HG03460 (cell line): Measurements from ENCODE around the gene PJA1.

ENCODE experiments used
- ATAC-seq: cut with Tn5 transposase; IDR thresholded peaks from one replicate; pipeline ENCODE4 v1.9.1; 2021; ENCODE audit not compliant: unreplicated experiment

PJA1 gene

GRCh38 chrX:69165087-69165651 is at the start of gene PJA1:
TSS of gene PJA1 (minus strand) at chrX:69165453. CDS start at chrX:69163073, 2,380 bp downstream.
- ATAC-seq, result peak; percentile 92

- ATAC-seq, result no peak
These were observed 49.2 kb upstream of the PJA1 start for GRCh38 chrX:69214463-69214862.

GRCh38 chrX:69211701-69212100 is 46.4 kb upstream of the PJA1 start:
- no peak for ATAC-seq

- no peak for ATAC-seq
These were observed 45.3 kb upstream of the PJA1 start for GRCh38 chrX:69210581-69210980.

- ATAC-seq, result no peak
These were observed 42.0 kb upstream of the PJA1 start for GRCh38 chrX:69207216-69207615.

GRCh38 chrX:69203638-69204037 is 38.4 kb upstream of the PJA1 start:
- no peak for ATAC-seq

GRCh38 chrX:69197690-69198089 is 32.4 kb upstream of the PJA1 start:
- ATAC-seq, result no peak

- no peak for ATAC-seq
These were observed 31.4 kb upstream of the PJA1 start for GRCh38 chrX:69196666-69197065.

GRCh38 chrX:69195810-69196209 is 30.6 kb upstream of the PJA1 start:
- ATAC-seq, result no peak

GRCh38 chrX:69195192-69195591 is 29.9 kb upstream of the PJA1 start:
- no peak for ATAC-seq

- ATAC-seq, result no peak
These were observed 27.4 kb upstream of the PJA1 start for GRCh38 chrX:69192603-69193002.

GRCh38 chrX:69189576-69190371 is 24.5 kb upstream of the PJA1 start:
- ATAC-seq, result no peak

- ATAC-seq, result no peak
These were observed 21.4 kb upstream of the PJA1 start for GRCh38 chrX:69186651-69187050.

GRCh38 chrX:69185886-69186285 is 20.6 kb upstream of the PJA1 start:
- ATAC-seq, result no peak

GRCh38 chrX:69185141-69185540 is 19.9 kb upstream of the PJA1 start:
- ATAC-seq, result no peak

- no peak for ATAC-seq
These were observed 17.6 kb upstream of the PJA1 start for GRCh38 chrX:69182818-69183380.

GRCh38 chrX:69179380-69179911 is 14.2 kb upstream of the PJA1 start:
- no peak for ATAC-seq

GRCh38 chrX:69178592-69178991 is 13.3 kb upstream of the PJA1 start:
- ATAC-seq, result no peak

- no peak for ATAC-seq
These were observed 12.4 kb upstream of the PJA1 start for GRCh38 chrX:69177511-69178162.

- no peak for ATAC-seq
These were observed 10.8 kb upstream of the PJA1 start for GRCh38 chrX:69176053-69176452.

GRCh38 chrX:69173906-69174305 is 8.7 kb upstream of the PJA1 start:
- ATAC-seq, result no peak

GRCh38 chrX:69172937-69173336 is 7.7 kb upstream of the PJA1 start:
- no peak for ATAC-seq
